Upper lobe of right lung (tissue), 1 donor: ENCODE data around the gene OSCP1. TPM values are rescaled to one million over a fixed set of nuclear protein-coding genes. Genes with fewer than 3 reads are reported as not detected.
A peak's percentile ranks its signal among the peaks of the same experiment; 100 is the strongest.

Experiments
- ATAC-seq: fragments of 200-7000 bp; cut with Tn5 transposase; one replicate; pipeline ENCODE4 v1.9.1; 2020; ENCODE audit warnings: mild to moderate bottlenecking, moderate library complexity
- DNase-seq: peaks from one replicate; pipeline ENCODE4 v3.0.0-alpha.2; 2020
- H3K27ac ChIP-seq: fragments of 200-600 bp; one replicate; pipeline ENCODE4 v1.8.0; 2022
- H3K27me3 ChIP-seq: fragments of 200-600 bp; one replicate; pipeline ENCODE4 v1.8.0; 2022; ENCODE audit warnings: mild to moderate bottlenecking
- H3K36me3 ChIP-seq: fragments of 200-600 bp; one replicate; pipeline ENCODE4 v1.8.0; 2022
- H3K4me1 ChIP-seq: fragments of 200-600 bp; one replicate; pipeline ENCODE4 v1.8.0; 2022
- H3K4me3 ChIP-seq: fragments of 200-600 bp; one replicate; pipeline ENCODE4 v1.8.0; 2022; ENCODE audit warnings: mild to moderate bottlenecking
- H3K9me3 ChIP-seq: fragments of 200-600 bp; one replicate; pipeline ENCODE4 v1.8.0; 2022
- intact Hi-C: fragments of 100-400 bp; cut with DNase I; formaldehyde crosslinking; loops from one replicate; pipeline ENCODE4 v1.11.0; 2022
- total RNA-seq: library from RNA; stranded (reverse); fragmentation: NEBNext Ultra II Directional; extraction: Animal tissue kit (Norgen Biotek cat#: 25700); gene quantifications from one replicate; pipeline ENCODE4 v1.2.1, GENCODE V29; 2021
- TF ChIP-seq, protein P1 (sequence below): fragments of 200-600 bp; IDR thresholded peaks from one replicate; pipeline ENCODE4 v1.8.0; 2022; ENCODE audit warnings: antibody characterized with exemption
- donor health status: DM: no; HTN: yes; CAD: no; lungs with severe emphysema.

The OSCP1 gene
- total RNA-seq, 1 donor from 2014 or later: 8.2 TPM

- no peak overlapping the region for H3K4me3 ChIP-seq
- H3K4me1 ChIP-seq: peaks cover 18% of the 10 kb centered on the region
- TF ChIP-seq, protein P1, sequence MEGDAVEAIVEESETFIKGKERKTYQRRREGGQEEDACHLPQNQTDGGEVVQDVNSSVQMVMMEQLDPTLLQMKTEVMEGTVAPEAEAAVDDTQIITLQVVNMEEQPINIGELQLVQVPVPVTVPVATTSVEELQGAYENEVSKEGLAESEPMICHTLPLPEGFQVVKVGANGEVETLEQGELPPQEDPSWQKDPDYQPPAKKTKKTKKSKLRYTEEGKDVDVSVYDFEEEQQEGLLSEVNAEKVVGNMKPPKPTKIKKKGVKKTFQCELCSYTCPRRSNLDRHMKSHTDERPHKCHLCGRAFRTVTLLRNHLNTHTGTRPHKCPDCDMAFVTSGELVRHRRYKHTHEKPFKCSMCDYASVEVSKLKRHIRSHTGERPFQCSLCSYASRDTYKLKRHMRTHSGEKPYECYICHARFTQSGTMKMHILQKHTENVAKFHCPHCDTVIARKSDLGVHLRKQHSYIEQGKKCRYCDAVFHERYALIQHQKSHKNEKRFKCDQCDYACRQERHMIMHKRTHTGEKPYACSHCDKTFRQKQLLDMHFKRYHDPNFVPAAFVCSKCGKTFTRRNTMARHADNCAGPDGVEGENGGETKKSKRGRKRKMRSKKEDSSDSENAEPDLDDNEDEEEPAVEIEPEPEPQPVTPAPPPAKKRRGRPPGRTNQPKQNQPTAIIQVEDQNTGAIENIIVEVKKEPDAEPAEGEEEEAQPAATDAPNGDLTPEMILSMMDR: no peak
- ATAC-seq: no peak
- no peak for DNase-seq
- H3K36me3 ChIP-seq: peaks cover 52% of the 10 kb centered on the region
- no peaks in the 10 kb centered on the region for H3K27me3 ChIP-seq
- no peak overlapping the region for H3K27ac ChIP-seq
- intact Hi-C loops: no loop called here
- H3K9me3 ChIP-seq: no peaks in the 10 kb centered on the region
Measured at GRCh38 chr1:36455386-36455785, 5.1 kb upstream of the OSCP1 start.

- no peaks in the 10 kb centered on the region for H3K27me3 ChIP-seq
- intact Hi-C loops: no loop called here
- no peak for DNase-seq
Measured at GRCh38 chr1:36453600-36454388, 3.5 kb upstream of the OSCP1 start.

GRCh38 chr1:36453051-36453450 is 2.8 kb upstream of the OSCP1 start:
- peaks cover 13% of the 10 kb centered on the region for H3K4me1 ChIP-seq
- no peak overlapping the region for H3K27ac ChIP-seq
- H3K4me3 ChIP-seq: no peak overlapping the region
- DNase-seq: no peak
- peaks cover 36% of the 10 kb centered on the region for H3K36me3 ChIP-seq
- intact Hi-C loops: no loop called here
- no peaks in the 10 kb centered on the region for H3K27me3 ChIP-seq
- TF ChIP-seq, protein P1: no peak
- ATAC-seq: no peak
- no peaks in the 10 kb centered on the region for H3K9me3 ChIP-seq

More at GRCh38 chr1:36453600-36454388, 3.5 kb upstream of the OSCP1 start:
- Histone ChIP-seq H3K9me3 (no peaks in the 10 kb centered on the region), H3K36me3 (peaks cover 36% of the 10 kb centered on the region), H3K4me3 (no peak overlapping the region), H3K27ac (no peak overlapping the region), H3K4me1 (peaks cover 18% of the 10 kb centered on the region)
- ATAC-seq: no peak
- TF ChIP-seq, protein P1: no peak

DNA sequence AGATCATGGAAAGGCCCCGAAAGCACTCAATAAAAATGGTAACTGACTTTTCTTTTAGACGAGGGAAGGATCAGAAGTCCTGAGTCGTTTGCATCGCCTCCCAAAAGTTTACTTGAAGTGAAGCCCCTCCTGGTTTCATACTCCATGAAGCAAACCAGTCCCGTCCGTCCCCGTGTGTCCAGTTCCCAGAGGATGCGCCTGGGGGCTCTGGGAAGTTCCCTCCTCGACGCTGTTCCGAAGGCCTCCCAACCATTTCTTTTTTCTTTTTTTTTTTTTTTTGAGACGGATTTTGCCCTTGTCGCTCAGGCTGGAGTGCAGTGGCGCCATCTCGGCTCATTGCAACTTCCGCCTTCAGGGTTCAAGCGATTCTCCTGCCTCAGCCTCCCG is 661 bp upstream of the OSCP1 start:
- H3K4me1 ChIP-seq: peaks cover 5% of the 10 kb centered on the region
- DNase-seq: no peak
- H3K27ac ChIP-seq: peak overlapping the region; percentile 95
- H3K36me3 ChIP-seq: peaks cover 17% of the 10 kb centered on the region
- peak overlapping the region; percentile 62 for H3K4me3 ChIP-seq
- TF ChIP-seq, protein P1: no peak
- no peaks in the 10 kb centered on the region for H3K27me3 ChIP-seq
- no peaks in the 10 kb centered on the region for H3K9me3 ChIP-seq
- intact Hi-C loops: no loop called here
- no peak for ATAC-seq

DNA sequence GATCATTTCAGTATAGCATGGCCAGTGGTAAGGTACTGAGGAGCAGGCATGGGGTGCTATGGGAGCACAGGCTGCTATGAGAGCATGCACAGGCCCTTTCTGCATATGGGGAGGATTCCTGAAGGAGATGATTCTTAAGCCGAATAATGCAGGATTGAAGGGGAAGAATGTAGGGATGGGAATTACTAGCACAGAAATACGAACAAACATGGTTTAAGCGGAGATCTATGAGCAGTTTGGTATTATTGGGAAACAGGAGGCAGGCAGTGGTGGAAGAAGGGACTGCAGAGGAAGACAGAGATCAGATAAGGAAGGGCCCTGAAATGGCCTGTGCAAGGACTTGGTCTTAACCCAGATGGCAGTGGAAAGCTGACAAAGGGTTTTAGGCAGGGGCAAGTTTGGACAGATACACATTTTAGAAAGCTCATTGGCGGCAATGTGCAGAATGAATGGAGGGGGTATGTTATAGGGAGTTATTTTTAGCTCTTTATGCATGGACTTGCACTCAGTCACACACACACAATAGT is 1.7 kb downstream of the OSCP1 start:
- intact Hi-C loops: no loop called here
- H3K36me3 ChIP-seq: no peaks in the 10 kb centered on the region
- ATAC-seq (no peak), DNase-seq (no peak)
- H3K27me3 ChIP-seq: no peaks in the 10 kb centered on the region
- TF ChIP-seq, protein P1: no peak
- no peak overlapping the region for H3K4me3 ChIP-seq
- no peaks in the 10 kb centered on the region for H3K9me3 ChIP-seq
- H3K27ac ChIP-seq: no peak overlapping the region
- H3K4me1 ChIP-seq: peaks cover 5% of the 10 kb centered on the region
